Activated T-cell treated with anti-CD3 and anti-CD28 coated beads, Interleukin-2, amount 50 U/mL, for 72 hours (primary cell): Measurements from ENCODE around the gene PROC. TPM values are rescaled to one million over a fixed set of nuclear protein-coding genes. Genes with fewer than 3 reads are reported as not detected.
A peak's percentile ranks its signal among the peaks of the same experiment; 100 is the strongest.
"Not testable (repeated sequence)": the region's sequence is repeated elsewhere in the genome, so short reads cannot be mapped to it uniquely, and the experiment has no call there.

Experiments used
- ATAC-seq, 2 donors: fragments of 150-1000 bp; cut with Tn5 transposase; replicated peaks in 1 of 2; 2 replicates each; pipeline ENCODE4 v1.10.0; 2021; ENCODE audit warnings: moderate library complexity in 2 of 2, mild to moderate bottlenecking in 1 of 2
- DNase-seq, 2 donors: peaks; one replicate each; pipeline ENCODE4 v3.0.0; 2021 to 2022; ENCODE audit warnings: mixed read lengths in 1 of 2
- H3K27ac Mint-ChIP-seq: one replicate; pipeline ENCODE4 v1.8.0; 2022; ENCODE audit warnings: mild to moderate bottlenecking, moderate library complexity, mixed read lengths
- H3K27me3 Mint-ChIP-seq: one replicate; pipeline ENCODE4 v1.8.0; 2022; ENCODE audit warnings: low read depth, mixed read lengths
- H3K36me3 Mint-ChIP-seq, 2 donors: one replicate each; pipeline ENCODE4 v1.8.0; 2022; ENCODE audit warnings: mixed read lengths in 2 of 2, mild to moderate bottlenecking in 1 of 2; ENCODE audit not compliant: insufficient read depth in 2 of 2
- H3K4me1 Mint-ChIP-seq: one replicate; pipeline ENCODE4 v1.8.0; 2022; ENCODE audit warnings: low read depth, mixed read lengths
- H3K4me3 Mint-ChIP-seq, 2 donors: one replicate each; pipeline ENCODE4 v1.8.0; 2022; ENCODE audit warnings: mild to moderate bottlenecking in 2 of 2, mixed read lengths in 2 of 2, moderate library complexity in 2 of 2
- H3K9me3 Mint-ChIP-seq, 2 donors: one replicate each; pipeline ENCODE4 v1.8.0; 2022; ENCODE audit warnings: mixed read lengths in 2 of 2
- total RNA-seq, 2 donors: library from RNA; stranded (reverse); gene quantifications; one replicate each; pipeline ENCODE4 v1.2.3, GENCODE V29; 2022

The PROC gene
- total RNA-seq, 2 donors from 2014 or later = 0.42 TPM; not detected in 1

- ATAC-seq = peak; percentile 52 to 66
- Mint-ChIP-seq H3K27me3 (peaks cover 11% of the 10 kb centered on the region), H3K9me3 (no peaks in the 10 kb centered on the region), H3K4me1 (peaks cover 18% of the 10 kb centered on the region), H3K4me3 (no peak overlapping the region), H3K27ac (no peak overlapping the region), H3K36me3 (no peaks in the 10 kb centered on the region)
- no peak for DNase-seq
Observed at GRCh38 chr2:127400897-127401756, 17.1 kb upstream of the PROC start.

GRCh38 chr2:127401757-127402695 is 16.2 kb upstream of the PROC start:
- Mint-ChIP-seq H3K4me3 (no peak overlapping the region), H3K27ac (no peak overlapping the region)
- peak; percentile 57 to 74 for ATAC-seq

DNA sequence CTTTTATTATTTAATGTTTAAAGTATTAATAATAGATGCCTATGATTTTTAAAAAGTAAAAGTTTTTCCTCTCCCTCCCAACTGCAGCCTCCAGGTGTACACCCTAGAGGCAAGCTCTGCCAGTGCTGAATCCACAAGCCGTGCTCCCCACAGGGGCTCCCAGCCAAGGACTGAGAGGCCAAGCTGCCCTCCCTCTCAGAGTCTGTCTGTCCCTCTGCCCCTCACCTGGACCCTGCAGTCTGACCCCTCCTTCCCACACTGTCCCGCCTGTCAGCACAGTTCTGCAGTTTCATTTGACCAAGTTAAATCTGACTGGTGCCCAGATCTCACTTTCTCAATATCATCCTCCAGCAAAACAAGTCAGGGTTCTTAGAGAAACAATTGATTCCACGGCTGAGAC is 14.8 kb upstream of the PROC start:
- Mint-ChIP-seq H3K27ac (no peak overlapping the region), H3K36me3 (no peaks in the 10 kb centered on the region), H3K27me3 (peaks cover 11% of the 10 kb centered on the region), H3K4me1 (peaks cover 10% of the 10 kb centered on the region), H3K9me3 (no peaks in the 10 kb centered on the region), H3K4me3 (no peak overlapping the region)
- ATAC-seq = no peak
- DNase-seq = no peak

More at GRCh38 chr2:127401757-127402695, 16.2 kb upstream of the PROC start:
- H3K9me3 Mint-ChIP-seq = no peaks in the 10 kb centered on the region
- H3K36me3 Mint-ChIP-seq = no peaks in the 10 kb centered on the region
- H3K27me3 Mint-ChIP-seq = peaks cover 11% of the 10 kb centered on the region
- peaks cover 18% of the 10 kb centered on the region for H3K4me1 Mint-ChIP-seq
- no peak for DNase-seq

- no peaks in the 10 kb centered on the region for H3K36me3 Mint-ChIP-seq
- no peak overlapping the region for H3K27ac Mint-ChIP-seq
- DNase-seq = no peak
- peaks cover 14% of the 10 kb centered on the region for H3K4me1 Mint-ChIP-seq
- no peaks in the 10 kb centered on the region for H3K9me3 Mint-ChIP-seq
- no peak for ATAC-seq
- H3K27me3 Mint-ChIP-seq = peaks cover 11% of the 10 kb centered on the region
- H3K4me3 Mint-ChIP-seq = no peak overlapping the region
Observed at GRCh38 chr2:127404466-127405254, 13.6 kb upstream of the PROC start.

DNA sequence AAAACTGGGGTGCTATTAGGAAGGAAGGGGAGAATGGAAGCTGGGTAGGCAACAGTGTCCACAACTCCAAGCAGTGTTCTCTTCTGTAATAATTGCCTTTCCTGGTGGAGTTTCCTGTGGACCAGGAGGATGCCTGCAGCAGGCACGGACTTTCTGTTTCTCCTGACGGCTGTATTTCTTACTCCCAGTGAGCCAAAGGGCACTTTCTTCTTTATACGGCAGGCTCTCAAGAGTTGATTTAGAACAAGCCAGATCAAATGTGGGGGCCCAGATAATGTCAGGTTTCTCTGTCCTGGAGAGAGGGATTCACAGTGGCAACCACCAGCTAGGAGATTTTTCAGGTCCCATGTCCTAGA is 13.0 kb upstream of the PROC start:
- no peak for ATAC-seq

DNA sequence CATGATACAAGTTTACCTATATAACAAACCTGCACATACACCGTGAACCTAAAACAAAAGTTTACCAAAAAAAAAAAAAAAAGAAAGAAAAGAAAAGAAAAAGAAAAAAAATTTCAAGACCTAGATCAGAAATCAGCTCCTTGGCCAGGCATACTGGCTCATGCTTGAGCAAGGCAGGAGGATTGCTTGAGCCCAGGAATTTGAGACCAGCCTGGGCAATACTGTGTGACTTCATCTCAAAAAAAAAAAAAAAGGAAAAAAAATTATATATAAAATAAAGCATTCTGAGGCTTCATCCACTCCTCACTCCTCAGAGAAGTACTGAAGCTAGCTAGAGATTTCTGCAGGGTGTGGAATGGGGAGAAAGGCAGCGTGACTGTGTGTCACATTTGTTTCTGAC is 11.8 kb upstream of the PROC start:
- Mint-ChIP-seq H3K4me3 (peak overlapping the region in 1 of 2 donors; percentile 49), H3K27ac (no peak overlapping the region), H3K27me3 (peaks cover 11% of the 10 kb centered on the region), H3K9me3 (no peaks in the 10 kb centered on the region), H3K4me1 (peaks cover 32% of the 10 kb centered on the region), H3K36me3 (no peaks in the 10 kb centered on the region)
- DNase-seq (no peak), ATAC-seq (no peak)

More for the DNA sequence above, 13.0 kb upstream of the PROC start:
- Mint-ChIP-seq H3K9me3 (no peaks in the 10 kb centered on the region), H3K4me1 (peaks cover 19% of the 10 kb centered on the region), H3K4me3 (no peak overlapping the region), H3K27ac (no peak overlapping the region), H3K36me3 (no peaks in the 10 kb centered on the region), H3K27me3 (peaks cover 11% of the 10 kb centered on the region)
- DNase-seq = no peak

- no peaks in the 10 kb centered on the region for H3K9me3 Mint-ChIP-seq
- H3K4me3 Mint-ChIP-seq = peak overlapping the region; percentile 60 to 66
- peaks cover 29% of the 10 kb centered on the region for H3K4me1 Mint-ChIP-seq
- no peak overlapping the region for H3K27ac Mint-ChIP-seq
- DNase-seq (no peak), ATAC-seq (no peak)
- H3K27me3 Mint-ChIP-seq = peaks cover 11% of the 10 kb centered on the region
- H3K36me3 Mint-ChIP-seq = no peaks in the 10 kb centered on the region
Observed at GRCh38 chr2:127407091-127407490, 11.1 kb upstream of the PROC start.

DNA sequence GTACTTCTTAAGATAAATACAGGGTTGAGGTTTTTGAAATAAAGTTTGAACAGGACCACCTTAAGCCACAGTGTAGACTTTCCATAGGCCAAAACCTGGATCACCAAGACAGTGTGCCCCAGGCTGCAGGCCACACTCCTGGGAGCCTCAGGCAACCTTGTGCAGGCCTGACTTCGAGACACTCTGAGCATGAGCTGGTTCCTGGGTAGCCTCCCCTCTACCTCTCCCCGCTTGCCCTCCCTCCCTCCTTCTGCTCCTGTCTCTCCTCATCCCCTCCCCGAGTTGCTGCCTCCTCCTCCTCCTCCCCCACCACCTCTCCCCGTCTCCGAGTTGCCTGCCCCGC is 10.6 kb upstream of the PROC start:
- Mint-ChIP-seq H3K4me1 (peaks cover 25% of the 10 kb centered on the region), H3K36me3 (peaks cover 0 to 2% of the 10 kb centered on the region in 2 donors), H3K9me3 (no peaks in the 10 kb centered on the region), H3K27me3 (peaks cover 15% of the 10 kb centered on the region), H3K27ac (no peak overlapping the region), H3K4me3 (peak overlapping the region; percentile 60 to 66)
- ATAC-seq (peak; percentile 41 to 45), DNase-seq (no peak)

GRCh38 chr2:127408004-127408806 is 10.0 kb upstream of the PROC start:
- DNase-seq = peak; percentile 93 to 94
- Mint-ChIP-seq H3K4me1 (peaks cover 25% of the 10 kb centered on the region), H3K27ac (no peak overlapping the region), H3K36me3 (peaks cover 0 to 3% of the 10 kb centered on the region in 2 donors), H3K27me3 (peaks cover 16% of the 10 kb centered on the region), H3K9me3 (no peaks in the 10 kb centered on the region), H3K4me3 (peak overlapping the region; percentile 66 to 73)
- ATAC-seq = peak; percentile 93 to 95

DNA sequence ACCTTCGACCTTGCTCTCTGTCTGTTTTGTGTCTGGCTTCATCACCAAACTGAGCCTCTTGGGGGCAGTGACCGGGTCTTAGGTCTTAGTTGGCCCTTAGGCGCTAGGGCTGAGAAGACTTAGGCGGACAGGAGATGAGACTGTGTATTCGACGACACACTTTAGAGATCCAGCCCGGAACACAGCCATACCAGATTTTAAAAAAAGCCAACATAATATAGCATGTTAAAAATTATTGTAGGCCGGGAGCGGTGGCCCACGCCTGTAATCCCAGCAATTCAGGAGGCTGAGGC is 9.5 kb upstream of the PROC start:
- Mint-ChIP-seq H3K36me3 (peaks cover 0 to 3% of the 10 kb centered on the region in 2 donors), H3K9me3 (no peaks in the 10 kb centered on the region), H3K4me3 (peak overlapping the region; percentile 65 to 73), H3K27ac (no peak overlapping the region), H3K4me1 (peaks cover 30% of the 10 kb centered on the region), H3K27me3 (peaks cover 16% of the 10 kb centered on the region)
- ATAC-seq = no peak
- DNase-seq = no peak

DNA sequence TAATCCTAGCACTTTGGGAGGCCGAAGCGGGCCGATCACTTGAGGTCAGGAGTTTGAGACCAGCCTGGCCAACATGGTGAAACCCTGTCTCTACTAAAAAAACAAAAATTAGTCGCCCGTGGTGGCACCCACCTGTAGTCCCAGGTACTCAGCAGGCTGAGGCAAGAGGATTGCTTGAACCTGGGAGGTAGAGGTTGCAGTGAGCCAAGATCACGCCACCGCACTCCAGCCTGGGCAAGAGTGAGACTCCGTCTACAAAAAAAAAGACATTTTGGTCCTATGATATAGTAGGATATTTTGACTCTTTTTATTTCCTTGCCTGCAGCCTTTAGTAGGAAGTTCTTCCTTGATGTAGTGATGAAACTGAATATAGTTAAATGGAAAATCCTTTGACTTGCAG is 8.5 kb upstream of the PROC start:
- H3K9me3 Mint-ChIP-seq, ATAC-seq, DNase-seq, H3K27ac Mint-ChIP-seq, H3K36me3 Mint-ChIP-seq: not testable (repeated sequence)
- Mint-ChIP-seq H3K27me3 (peaks cover 20% of the 10 kb centered on the region), H3K4me3 (peak overlapping the region; percentile 5 to 43), H3K4me1 (peaks cover 30% of the 10 kb centered on the region)
